ENCODE results near the gene EPB41L4B. TPM values are rescaled to one million over a fixed set of nuclear protein-coding genes. Genes with fewer than 3 reads are reported as not detected.
"Not testable (repeated sequence)": the region's sequence is repeated elsewhere in the genome, so short reads cannot be mapped to it uniquely, and the experiment has no call there.

Gene EPB41L4B
- total RNA-seq, 3 donors from 2014 or later = 11.5 to 47.2 (median 16.0) TPM

DNA sequence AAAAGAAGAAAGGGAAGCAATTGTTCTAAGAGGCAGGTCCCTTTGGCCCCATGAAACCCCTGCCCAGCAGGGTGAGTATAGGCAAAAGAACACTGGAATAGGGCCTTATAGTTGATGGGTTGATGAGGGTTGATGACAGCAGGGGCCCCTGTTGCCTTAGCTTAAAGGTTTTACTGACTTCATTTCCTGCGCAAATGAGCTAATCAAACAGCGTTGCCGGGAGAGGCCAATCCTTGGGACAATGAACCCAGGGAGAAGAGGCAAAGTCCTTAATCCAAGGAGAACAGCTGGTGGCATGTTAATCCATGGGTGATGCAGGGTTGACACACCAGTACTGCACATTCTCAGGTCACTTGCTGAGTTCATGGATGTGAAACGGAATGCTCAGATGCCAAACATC is 22.0 kb upstream of the EPB41L4B start:
- DNase-seq (ENCODE audit: low spot score in 2 of 2) = peak in 1 of 2 donors; percentile 14
- peaks cover 0 to 4% of the 10 kb centered on the region in 2 donors for H3K4me1 ChIP-seq
- no peak overlapping the region for H3K4me3 ChIP-seq
- TF ChIP-seq POLR2A (IDR thresholded peaks at IDR 0.05) = no peak
- TF ChIP-seq, protein P1, sequence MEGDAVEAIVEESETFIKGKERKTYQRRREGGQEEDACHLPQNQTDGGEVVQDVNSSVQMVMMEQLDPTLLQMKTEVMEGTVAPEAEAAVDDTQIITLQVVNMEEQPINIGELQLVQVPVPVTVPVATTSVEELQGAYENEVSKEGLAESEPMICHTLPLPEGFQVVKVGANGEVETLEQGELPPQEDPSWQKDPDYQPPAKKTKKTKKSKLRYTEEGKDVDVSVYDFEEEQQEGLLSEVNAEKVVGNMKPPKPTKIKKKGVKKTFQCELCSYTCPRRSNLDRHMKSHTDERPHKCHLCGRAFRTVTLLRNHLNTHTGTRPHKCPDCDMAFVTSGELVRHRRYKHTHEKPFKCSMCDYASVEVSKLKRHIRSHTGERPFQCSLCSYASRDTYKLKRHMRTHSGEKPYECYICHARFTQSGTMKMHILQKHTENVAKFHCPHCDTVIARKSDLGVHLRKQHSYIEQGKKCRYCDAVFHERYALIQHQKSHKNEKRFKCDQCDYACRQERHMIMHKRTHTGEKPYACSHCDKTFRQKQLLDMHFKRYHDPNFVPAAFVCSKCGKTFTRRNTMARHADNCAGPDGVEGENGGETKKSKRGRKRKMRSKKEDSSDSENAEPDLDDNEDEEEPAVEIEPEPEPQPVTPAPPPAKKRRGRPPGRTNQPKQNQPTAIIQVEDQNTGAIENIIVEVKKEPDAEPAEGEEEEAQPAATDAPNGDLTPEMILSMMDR (IDR thresholded peaks at IDR 0.05) = no peak
- no peak for TF ChIP-seq POLR2AphosphoS5 (IDR thresholded peaks at IDR 0.05)
- no peaks in the 10 kb centered on the region for H3K27me3 ChIP-seq
- H3K9me3 ChIP-seq = no peaks in the 10 kb centered on the region
- intact Hi-C loops (cut with DNase I; ENCODE audit: low total_unique reads) = no loop called here
- H3K27ac ChIP-seq = no peak overlapping the region
- no peaks in the 10 kb centered on the region for H3K36me3 ChIP-seq

DNA sequence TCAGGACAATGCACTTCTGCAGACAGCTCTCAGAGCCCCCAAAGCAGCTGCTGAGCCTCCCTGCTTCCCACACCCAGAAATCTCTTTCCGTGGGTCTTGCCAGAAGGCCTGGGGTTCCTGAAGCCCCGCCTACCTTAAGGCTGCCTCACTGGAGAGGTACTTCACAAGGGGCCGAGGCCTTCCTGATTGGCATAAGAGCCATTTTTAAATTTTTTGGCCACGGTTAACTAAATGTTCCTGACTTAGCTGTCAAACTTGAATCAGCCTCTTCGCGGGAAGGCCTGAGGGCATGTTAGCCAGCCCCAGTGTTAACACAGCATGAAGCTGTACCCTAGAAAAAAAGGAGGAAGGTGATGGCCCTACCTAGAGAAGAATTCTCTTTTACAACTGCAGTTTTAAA is 20.7 kb upstream of the EPB41L4B start:
- intact Hi-C loops (cut with DNase I; ENCODE audit: low total_unique reads) = no loop called here
- peaks cover 0 to 4% of the 10 kb centered on the region in 2 donors for H3K4me1 ChIP-seq
- H3K9me3 ChIP-seq = no peaks in the 10 kb centered on the region
- no peaks in the 10 kb centered on the region for H3K36me3 ChIP-seq
- H3K27me3 ChIP-seq = no peaks in the 10 kb centered on the region
- no peak overlapping the region for H3K4me3 ChIP-seq
- peak overlapping the region; percentile 8 to 54 for H3K27ac ChIP-seq
- peak in 1 of 2 donors; percentile 52 for DNase-seq (ENCODE audit: low spot score in 2 of 2)
- TF ChIP-seq POLR2AphosphoS5 (IDR thresholded peaks at IDR 0.05) (no peak), POLR2A (IDR thresholded peaks at IDR 0.05) (no peak)
- TF ChIP-seq, protein P1 (IDR thresholded peaks at IDR 0.05) = no peak

DNA sequence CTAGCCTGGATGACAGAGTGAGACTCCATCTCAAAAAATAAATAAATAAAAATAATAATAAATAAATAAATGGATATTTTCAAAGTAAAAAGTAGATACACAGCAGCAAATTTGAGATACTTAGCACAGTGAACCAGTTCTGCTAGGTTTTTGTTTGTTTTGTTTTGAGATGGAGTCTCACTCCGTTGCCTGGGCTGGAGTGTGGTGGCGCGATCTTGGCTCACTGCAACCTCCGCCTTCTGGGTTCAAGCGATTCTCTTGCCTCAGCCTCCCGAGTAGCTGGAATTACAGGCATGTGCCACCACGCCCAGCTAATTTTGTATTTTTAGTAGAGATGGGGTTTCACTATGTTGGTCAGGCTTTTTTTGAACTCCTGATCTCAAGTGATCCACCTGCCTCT is 20.1 kb upstream of the EPB41L4B start:
- H3K9me3 ChIP-seq; intact Hi-C loops (cut with DNase I; ENCODE audit: low total_unique reads); H3K4me3 ChIP-seq; H3K27me3 ChIP-seq; H3K36me3 ChIP-seq; H3K4me1 ChIP-seq: not testable (repeated sequence)
- DNase-seq (ENCODE audit: low spot score in 2 of 2) = peak in 1 of 2 donors; percentile 12
- H3K27ac ChIP-seq = peak overlapping the region; percentile 8 to 54

DNA sequence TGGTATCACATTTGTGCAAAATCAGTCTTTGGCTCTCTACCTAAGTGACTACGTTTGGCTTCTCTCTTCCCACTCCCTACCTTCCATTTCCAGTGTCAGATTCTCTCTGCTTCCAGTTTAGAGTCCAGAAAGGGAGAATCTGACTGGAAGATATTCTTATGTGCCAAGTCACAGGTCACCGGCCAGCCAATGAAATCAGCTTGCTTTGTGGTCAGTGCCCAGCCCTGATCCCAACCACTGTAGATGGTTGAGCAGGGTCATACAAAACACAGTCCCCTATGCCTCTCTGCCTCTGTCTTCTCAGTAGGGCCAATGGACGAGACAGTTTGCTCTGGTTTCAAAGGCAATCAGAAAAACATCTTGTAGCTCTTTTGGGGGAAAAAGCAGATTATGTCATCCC is 15.6 kb upstream of the EPB41L4B start:
- Histone ChIP-seq H3K4me1 (no peaks in the 10 kb centered on the region), H3K27me3 (no peaks in the 10 kb centered on the region), H3K36me3 (no peaks in the 10 kb centered on the region), H3K4me3 (no peak overlapping the region), H3K27ac (peak overlapping the region in 1 of 2 donors; percentile 45), H3K9me3 (no peaks in the 10 kb centered on the region)
- intact Hi-C loops (cut with DNase I; ENCODE audit: low total_unique reads) = no loop called here
- DNase-seq (ENCODE audit: low spot score in 2 of 2) = no peak
- no peak for TF ChIP-seq POLR2A (IDR thresholded peaks at IDR 0.05)
- TF ChIP-seq, protein P1 (IDR thresholded peaks at IDR 0.05) = no peak
- TF ChIP-seq POLR2AphosphoS5 (IDR thresholded peaks at IDR 0.05) = no peak

DNA sequence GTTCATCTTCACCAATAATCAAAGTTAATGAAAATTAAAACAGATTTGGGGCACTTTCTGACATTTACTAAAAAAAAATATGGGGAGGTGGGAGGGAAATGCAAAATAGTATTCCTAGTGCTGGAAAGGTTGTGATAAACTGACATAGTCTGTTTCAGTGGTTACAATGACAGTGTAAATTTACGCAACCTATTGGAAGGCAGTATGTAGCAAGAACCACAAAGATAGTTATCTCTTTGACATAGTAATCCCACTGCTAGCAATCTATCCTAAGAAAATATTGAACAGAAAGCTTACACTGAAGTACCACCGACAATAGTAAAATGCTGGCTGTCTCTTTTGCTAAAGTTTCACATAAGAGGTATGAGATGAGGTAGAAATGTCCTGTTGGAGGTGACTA is 15.1 kb upstream of the EPB41L4B start:
- TF ChIP-seq, protein P1 (IDR thresholded peaks at IDR 0.05) = no peak
- TF ChIP-seq POLR2A (IDR thresholded peaks at IDR 0.05) (no peak), POLR2AphosphoS5 (IDR thresholded peaks at IDR 0.05) (no peak)
- no peak overlapping the region for H3K4me3 ChIP-seq
- intact Hi-C loops (cut with DNase I; ENCODE audit: low total_unique reads) = no loop called here

DNA sequence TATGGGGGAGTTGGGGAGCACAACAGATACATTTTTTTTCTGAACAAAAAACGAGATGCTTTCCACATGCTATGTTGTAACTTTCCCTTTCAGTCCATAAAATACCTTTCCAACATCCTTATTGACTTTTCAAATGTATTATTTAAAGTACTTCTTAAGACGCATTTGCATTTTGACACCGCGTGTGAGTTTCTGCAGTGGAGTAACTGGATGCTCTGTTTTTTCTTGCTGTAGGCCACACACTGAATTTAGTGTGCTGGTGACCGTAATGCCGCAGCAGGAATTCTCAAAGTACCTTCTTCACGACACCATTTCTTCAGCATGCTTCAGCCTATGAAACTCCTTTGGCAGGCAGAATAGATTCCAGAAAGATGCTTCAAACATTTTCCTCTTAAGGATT is 14.3 kb upstream of the EPB41L4B start:
- H3K27ac ChIP-seq = no peak overlapping the region
- H3K4me1 ChIP-seq = no peaks in the 10 kb centered on the region
- no peaks in the 10 kb centered on the region for H3K9me3 ChIP-seq
- DNase-seq (ENCODE audit: low spot score in 2 of 2) = no peak
- H3K36me3 ChIP-seq = no peaks in the 10 kb centered on the region
- TF ChIP-seq POLR2A (IDR thresholded peaks at IDR 0.05) = no peak
- TF ChIP-seq POLR2AphosphoS5 (IDR thresholded peaks at IDR 0.05) = no peak
- TF ChIP-seq, protein P1 (IDR thresholded peaks at IDR 0.05) = no peak
- intact Hi-C loops (cut with DNase I; ENCODE audit: low total_unique reads) = no loop called here
- no peaks in the 10 kb centered on the region for H3K27me3 ChIP-seq
- no peak overlapping the region for H3K4me3 ChIP-seq

More for the DNA sequence above, 15.1 kb upstream of the EPB41L4B start:
- H3K27ac ChIP-seq = peak overlapping the region in 1 of 2 donors; percentile 45
- no peaks in the 10 kb centered on the region for H3K4me1 ChIP-seq
- no peaks in the 10 kb centered on the region for H3K9me3 ChIP-seq
- DNase-seq (ENCODE audit: low spot score in 2 of 2) = no peak
- H3K36me3 ChIP-seq = no peaks in the 10 kb centered on the region
- no peaks in the 10 kb centered on the region for H3K27me3 ChIP-seq

All from breast epithelium (tissue), 4 donors.